Chondrocyte (in vitro differentiated cells): ENCODE results near the gene SLC34A3. TPM values are rescaled to one million over a fixed set of nuclear protein-coding genes. Genes with fewer than 3 reads are reported as not detected.
A peak's percentile ranks its signal among the peaks of the same experiment; 100 is the strongest.
"Not testable (repeated sequence)": the region's sequence is repeated elsewhere in the genome, so short reads cannot be mapped to it uniquely, and the experiment has no call there.

Experiments used
- DNase-seq: peaks from one replicate; pipeline ENCODE4 v3.0.0; 2021; ENCODE audit warnings: mixed read lengths, low spot score
- H3K27ac Mint-ChIP-seq: one replicate; pipeline ENCODE4 v1.8.0; 2021; ENCODE audit warnings: mild to moderate bottlenecking, moderate library complexity, mixed read lengths; ENCODE audit not compliant: unreplicated experiment
- H3K27me3 Mint-ChIP-seq: 2 replicates; pipeline ENCODE4 v1.8.0; 2021; ENCODE audit warnings: low read depth, mixed read lengths
- H3K36me3 Mint-ChIP-seq: 2 replicates; pipeline ENCODE4 v1.8.0; 2021; ENCODE audit warnings: low read depth, mixed read lengths
- H3K4me1 Mint-ChIP-seq: 2 replicates; pipeline ENCODE4 v1.8.0; 2021; ENCODE audit warnings: low read depth, mild to moderate bottlenecking, mixed read lengths
- H3K4me3 Mint-ChIP-seq: one replicate; pipeline ENCODE4 v1.8.0; 2021; ENCODE audit warnings: mild to moderate bottlenecking, moderate library complexity, mixed read lengths; ENCODE audit not compliant: unreplicated experiment
- H3K9me3 Mint-ChIP-seq: 2 replicates; pipeline ENCODE4 v1.8.0; 2021; ENCODE audit warnings: low read depth, mixed read lengths
- total RNA-seq: library from RNA; stranded (reverse); gene quantifications from 3 replicates; pipeline ENCODE4 v1.2.1, GENCODE V29; 2021
- TF ChIP-seq, protein P1 (sequence below): fragments of 200-600 bp; sonication (generic); IDR thresholded peaks from 2 replicates; pipeline ENCODE4 v1.5.0; 2021; ENCODE audit warnings: antibody characterized with exemption, mild to moderate bottlenecking, moderate library complexity

The SLC34A3 gene
- total RNA-seq, 1 donor from 2014 or later, result not detected

DNA sequence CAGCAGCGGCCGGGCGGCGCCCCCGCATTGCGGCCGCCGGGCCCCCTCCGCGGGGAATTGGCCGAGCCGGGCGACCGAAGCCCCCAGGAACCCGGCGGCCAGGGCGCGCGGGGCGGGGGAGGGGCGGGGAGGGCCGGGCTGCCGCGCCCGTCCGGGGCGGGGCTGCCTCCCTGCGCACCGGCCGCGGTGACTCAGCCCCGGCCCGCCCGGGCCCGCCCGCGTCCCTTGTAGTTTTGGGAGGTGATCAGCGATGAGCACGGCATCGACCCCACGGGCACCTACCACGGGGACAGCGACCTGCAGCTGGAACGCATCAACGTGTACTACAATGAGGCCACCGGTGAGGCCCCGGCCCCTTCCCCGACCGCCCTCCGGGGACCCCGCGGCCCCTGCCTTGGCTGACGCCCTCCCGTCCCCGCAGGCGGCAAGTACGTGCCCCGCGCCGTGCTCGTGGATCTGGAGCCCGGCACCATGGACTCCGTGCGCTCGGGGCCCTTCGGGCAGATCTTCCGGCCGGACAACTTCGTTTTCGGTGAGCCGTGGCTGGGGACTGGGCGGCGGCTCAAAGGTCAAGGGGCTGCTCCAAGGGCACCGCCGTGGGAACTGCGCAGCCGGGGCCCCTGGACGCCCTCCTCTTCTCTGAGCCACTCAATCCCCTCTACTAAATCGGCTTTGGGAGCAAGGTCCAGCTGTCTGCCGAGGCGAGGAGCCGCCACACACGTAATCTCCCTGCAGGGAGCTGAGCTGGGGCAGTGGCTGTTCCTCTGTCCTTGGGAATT is 11.0 kb downstream of the SLC34A3 start:
- Mint-ChIP-seq H3K36me3 (peaks cover 10% of the 10 kb centered on the region), H3K9me3 (no peaks in the 10 kb centered on the region), H3K27ac (peak overlapping the region; percentile 57), H3K4me3 (peak overlapping the region; percentile 78), H3K4me1 (peaks cover 30% of the 10 kb centered on the region), H3K27me3 (no peaks in the 10 kb centered on the region)
- TF ChIP-seq, protein P1, sequence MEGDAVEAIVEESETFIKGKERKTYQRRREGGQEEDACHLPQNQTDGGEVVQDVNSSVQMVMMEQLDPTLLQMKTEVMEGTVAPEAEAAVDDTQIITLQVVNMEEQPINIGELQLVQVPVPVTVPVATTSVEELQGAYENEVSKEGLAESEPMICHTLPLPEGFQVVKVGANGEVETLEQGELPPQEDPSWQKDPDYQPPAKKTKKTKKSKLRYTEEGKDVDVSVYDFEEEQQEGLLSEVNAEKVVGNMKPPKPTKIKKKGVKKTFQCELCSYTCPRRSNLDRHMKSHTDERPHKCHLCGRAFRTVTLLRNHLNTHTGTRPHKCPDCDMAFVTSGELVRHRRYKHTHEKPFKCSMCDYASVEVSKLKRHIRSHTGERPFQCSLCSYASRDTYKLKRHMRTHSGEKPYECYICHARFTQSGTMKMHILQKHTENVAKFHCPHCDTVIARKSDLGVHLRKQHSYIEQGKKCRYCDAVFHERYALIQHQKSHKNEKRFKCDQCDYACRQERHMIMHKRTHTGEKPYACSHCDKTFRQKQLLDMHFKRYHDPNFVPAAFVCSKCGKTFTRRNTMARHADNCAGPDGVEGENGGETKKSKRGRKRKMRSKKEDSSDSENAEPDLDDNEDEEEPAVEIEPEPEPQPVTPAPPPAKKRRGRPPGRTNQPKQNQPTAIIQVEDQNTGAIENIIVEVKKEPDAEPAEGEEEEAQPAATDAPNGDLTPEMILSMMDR, result no peak
- DNase-seq, result no peak

DNA sequence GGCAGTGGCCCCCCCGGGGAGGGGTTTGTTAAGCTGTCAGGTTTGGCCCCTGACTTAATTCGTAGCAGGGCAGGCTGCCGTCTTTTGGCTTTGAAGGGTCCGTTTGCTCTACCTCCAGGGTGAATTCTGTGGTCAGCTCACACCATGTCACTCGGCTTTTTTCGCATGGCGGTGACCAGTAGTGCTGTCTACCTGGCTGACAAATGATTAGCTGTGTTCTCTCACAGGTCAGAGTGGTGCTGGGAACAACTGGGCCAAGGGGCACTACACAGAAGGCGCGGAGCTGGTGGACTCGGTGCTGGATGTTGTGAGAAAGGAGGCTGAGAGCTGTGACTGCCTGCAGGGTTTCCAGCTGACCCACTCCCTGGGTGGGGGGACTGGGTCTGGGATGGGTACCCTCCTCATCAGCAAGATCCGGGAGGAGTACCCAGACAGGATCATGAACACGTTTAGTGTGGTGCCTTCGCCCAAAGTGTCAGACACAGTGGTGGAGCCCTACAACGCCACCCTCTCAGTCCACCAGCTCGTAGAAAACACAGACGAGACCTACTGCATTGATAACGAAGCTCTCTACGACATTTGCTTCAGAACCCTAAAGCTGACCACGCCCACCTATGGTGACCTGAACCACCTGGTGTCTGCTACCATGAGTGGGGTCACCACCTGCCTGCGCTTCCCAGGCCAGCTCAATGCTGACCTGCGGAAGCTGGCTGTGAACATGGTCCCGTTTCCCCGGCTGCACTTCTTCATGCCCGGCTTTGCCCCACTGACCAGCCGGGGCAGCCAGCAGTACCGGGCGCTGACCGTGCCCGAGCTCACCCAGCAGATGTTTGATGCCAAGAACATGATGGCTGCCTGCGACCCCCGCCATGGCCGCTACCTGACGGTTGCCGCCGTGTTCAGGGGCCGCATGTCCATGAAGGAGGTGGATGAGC is 11.8 kb downstream of the SLC34A3 start:
- Mint-ChIP-seq H3K27ac (peak overlapping the region; percentile 57), H3K27me3 (no peaks in the 10 kb centered on the region), H3K4me3 (peak overlapping the region; percentile 76), H3K36me3 (peaks cover 10% of the 10 kb centered on the region), H3K9me3 (no peaks in the 10 kb centered on the region), H3K4me1 (peaks cover 30% of the 10 kb centered on the region)
- no peak for DNase-seq
- TF ChIP-seq, protein P1, result no peak

DNA sequence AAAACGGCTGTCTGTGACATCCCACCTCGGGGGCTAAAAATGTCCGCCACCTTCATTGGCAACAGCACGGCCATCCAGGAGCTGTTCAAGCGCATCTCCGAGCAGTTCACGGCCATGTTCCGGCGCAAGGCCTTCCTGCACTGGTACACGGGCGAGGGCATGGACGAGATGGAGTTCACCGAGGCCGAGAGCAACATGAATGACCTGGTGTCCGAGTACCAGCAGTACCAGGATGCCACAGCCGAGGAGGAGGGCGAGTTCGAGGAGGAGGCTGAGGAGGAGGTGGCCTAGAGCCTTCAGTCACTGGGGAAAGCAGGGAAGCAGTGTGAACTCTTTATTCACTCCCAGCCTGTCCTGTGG is 12.5 kb downstream of the SLC34A3 start:
- not testable (repeated sequence) for H3K9me3 Mint-ChIP-seq, H3K27ac Mint-ChIP-seq, H3K4me3 Mint-ChIP-seq, DNase-seq, H3K27me3 Mint-ChIP-seq
- H3K4me1 Mint-ChIP-seq, result peaks cover 30% of the 10 kb centered on the region
- peaks cover 10% of the 10 kb centered on the region for H3K36me3 Mint-ChIP-seq

DNA sequence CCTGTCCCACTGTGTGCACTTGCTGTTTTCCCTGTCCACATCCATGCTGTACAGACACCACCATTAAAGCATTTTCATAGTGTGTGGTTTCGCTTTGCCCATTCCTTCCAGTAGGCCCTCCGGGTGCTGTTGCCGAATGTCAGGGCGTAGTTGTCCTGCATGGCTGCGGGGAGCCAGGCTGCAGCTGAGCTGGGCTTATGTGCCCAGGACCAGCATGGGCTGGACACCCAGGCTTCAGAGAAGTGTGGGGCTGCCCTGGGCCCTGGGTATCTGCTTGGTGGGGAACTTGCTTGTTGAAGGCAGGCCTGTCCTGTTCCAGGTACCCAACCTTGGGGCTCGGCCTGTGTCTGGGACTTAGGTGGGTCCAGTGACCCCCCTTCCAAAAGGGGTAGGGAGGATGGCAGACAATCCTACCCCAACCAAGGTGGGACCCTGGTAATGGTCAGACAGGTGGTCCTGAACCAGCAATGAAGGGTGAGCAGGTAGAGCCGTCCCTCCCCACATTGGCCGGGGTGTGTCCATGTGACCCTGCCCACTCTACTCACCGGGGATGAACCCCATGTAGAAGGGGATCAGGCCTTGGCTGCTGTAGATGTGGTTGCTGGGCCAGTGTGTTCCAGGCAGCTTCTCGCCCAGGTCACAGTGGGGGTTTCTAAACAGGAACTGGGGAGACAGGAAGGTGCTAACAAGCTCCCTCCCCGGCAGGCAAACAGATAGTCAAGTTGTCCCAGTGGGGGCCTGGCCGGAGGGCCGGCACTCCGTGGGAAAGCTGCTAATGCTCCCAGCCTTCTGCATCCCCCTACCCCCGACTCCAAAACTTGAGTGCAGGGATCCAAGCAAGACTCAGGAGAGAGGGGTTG is 13.2 kb downstream of the SLC34A3 start:
- Mint-ChIP-seq H3K27me3 (no peaks in the 10 kb centered on the region), H3K36me3 (peaks cover 10% of the 10 kb centered on the region), H3K4me3 (peak overlapping the region; percentile 31), H3K9me3 (no peaks in the 10 kb centered on the region), H3K4me1 (peaks cover 29% of the 10 kb centered on the region), H3K27ac (peak overlapping the region; percentile 59)
- TF ChIP-seq, protein P1, result no peak
- DNase-seq, result no peak

DNA sequence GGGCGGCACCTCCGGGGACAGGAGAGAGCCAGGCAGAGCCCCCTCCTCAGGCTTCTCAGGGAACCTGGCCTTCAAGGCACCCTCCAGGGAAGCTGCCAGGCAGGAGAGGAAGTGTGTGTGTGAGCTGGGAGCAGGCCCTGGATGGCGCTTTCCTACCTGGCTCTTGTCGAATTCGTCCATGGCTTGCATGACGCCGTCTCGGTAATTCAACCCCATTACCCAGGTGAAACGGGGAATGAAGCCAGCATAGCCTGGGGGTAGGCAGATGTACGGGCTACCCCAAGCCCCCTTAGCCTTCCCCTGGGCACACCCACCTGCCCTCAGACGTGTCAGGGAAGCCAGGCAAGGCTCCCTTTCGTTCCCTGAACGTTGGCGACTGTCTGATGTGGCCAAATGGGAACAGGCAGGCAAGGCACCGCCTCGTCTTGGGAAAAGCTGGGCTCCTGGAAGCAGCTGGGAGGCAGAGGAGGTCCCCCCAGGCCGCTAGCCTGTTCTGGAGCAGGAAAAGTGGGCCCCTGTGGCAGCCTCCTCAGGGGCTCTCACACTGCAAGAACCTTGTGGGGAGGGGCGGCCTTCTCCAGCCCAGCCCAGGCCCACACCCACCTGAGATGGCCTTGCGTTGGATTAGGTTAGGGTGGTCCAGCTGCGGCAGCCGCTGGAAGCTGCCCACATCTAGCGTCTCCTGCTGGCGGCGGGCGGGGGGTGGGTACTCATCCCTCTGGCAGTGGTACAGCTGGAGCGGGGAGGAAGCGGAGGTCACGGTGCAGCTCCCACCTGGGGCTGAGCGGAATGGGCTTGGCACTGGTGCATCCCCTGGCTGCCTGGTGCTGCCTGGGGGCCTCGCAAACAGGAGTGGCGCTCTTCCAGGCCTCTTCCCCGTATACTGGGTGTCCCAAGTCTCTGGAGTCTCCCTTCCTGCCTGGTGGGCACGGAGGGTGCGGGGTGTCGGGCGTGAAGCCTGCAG is 14.1 kb downstream of the SLC34A3 start:
- H3K27ac Mint-ChIP-seq, result no peak overlapping the region
- no peak overlapping the region for H3K4me3 Mint-ChIP-seq
- H3K27me3 Mint-ChIP-seq, result no peaks in the 10 kb centered on the region
- no peak for DNase-seq
- H3K36me3 Mint-ChIP-seq, result peaks cover 10% of the 10 kb centered on the region
- peaks cover 22% of the 10 kb centered on the region for H3K4me1 Mint-ChIP-seq
- TF ChIP-seq, protein P1, result no peak
- H3K9me3 Mint-ChIP-seq, result no peaks in the 10 kb centered on the region
